IMR-90 (cell line): ENCODE results near the gene C10orf120.

ENCODE experiments used
- BHLHE40 ChIP-seq: fragments of 150-350 bp; IDR thresholded peaks from 2 replicates; pipeline ENCODE4 v1.6.1; 2016; ENCODE audit warnings: mild to moderate bottlenecking, low read depth, low read length
- CEBPB ChIP-seq: IDR thresholded peaks from 2 replicates; pipeline ENCODE4 v1.6.1; 2012; ENCODE audit warnings: low read depth, low read length, improper control_type of control experiment
- CTCF ChIP-seq: conservative IDR thresholded peaks from 2 replicates; pipeline ENCODE4 v1.5.1; 2012; ENCODE audit warnings: mild to moderate bottlenecking, low read depth, low read length, improper control_type of control experiment
- ELK1 ChIP-seq: fragments of 150-350 bp; IDR thresholded peaks from 2 replicates; pipeline ENCODE4 v1.6.1; 2016; ENCODE audit warnings: low read depth, mild to moderate bottlenecking, low read length, moderate library complexity, borderline replicate concordance
- MAFK ChIP-seq: IDR thresholded peaks from 2 replicates; pipeline ENCODE4 v1.6.1; 2012; ENCODE audit warnings: low read depth, low read length, improper control_type of control experiment
- MAZ ChIP-seq: IDR thresholded peaks from 2 replicates; pipeline ENCODE4 v1.6.1; 2012; ENCODE audit warnings: low read depth, mild to moderate bottlenecking, low read length, improper control_type of control experiment, moderate library complexity, borderline replicate concordance
- MXI1 ChIP-seq: IDR thresholded peaks from 2 replicates; pipeline ENCODE4 v1.6.1; 2012; ENCODE audit warnings: low read depth, mild to moderate bottlenecking, low read length, moderate library complexity, borderline replicate concordance
- POLR2A ChIP-seq: IDR thresholded peaks from 2 replicates; pipeline ENCODE4 v1.6.1; 2012; ENCODE audit warnings: mild to moderate bottlenecking, low read depth, low read length
- RAD21 ChIP-seq: IDR thresholded peaks from 2 replicates; pipeline ENCODE4 v1.6.1; 2012; ENCODE audit warnings: low read length, improper control_type of control experiment
- RCOR1 ChIP-seq: IDR thresholded peaks from 2 replicates; pipeline ENCODE4 v1.6.1; 2012; ENCODE audit warnings: mild to moderate bottlenecking, low read length, improper control_type of control experiment; ENCODE audit not compliant: insufficient replicate concordance
- USF2 ChIP-seq: fragments of 150-350 bp; IDR thresholded peaks from 2 replicates; pipeline ENCODE4 v1.6.1; 2017; ENCODE audit warnings: mild to moderate bottlenecking, antibody characterized with exemption, low read length, low read depth

GRCh38 chr10:122671355-122671754 is 28.3 kb downstream of the C10orf120 start:
- no peak for TF ChIP-seq POLR2A
- TF ChIP-seq CTCF: no peak
- 0 out of 2 replicates have a peak, but pooled peaks have one; percentile 13 for TF ChIP-seq CEBPB
- TF ChIP-seq RAD21: no peak
- TF ChIP-seq USF2: no peak
- no peak for TF ChIP-seq RCOR1
- TF ChIP-seq MAFK: no peak
- TF ChIP-seq MAZ: no peak
- TF ChIP-seq BHLHE40: no peak
- TF ChIP-seq ELK1: no peak
- no peak for TF ChIP-seq MXI1
